ENCODE data around the gene MAP3K9. TPM values are rescaled to one million over a fixed set of nuclear protein-coding genes. Genes with fewer than 3 reads are reported as not detected.

Gene MAP3K9
- total RNA-seq, 1 experiment from 2014 or later = 28.0 TPM

DNA sequence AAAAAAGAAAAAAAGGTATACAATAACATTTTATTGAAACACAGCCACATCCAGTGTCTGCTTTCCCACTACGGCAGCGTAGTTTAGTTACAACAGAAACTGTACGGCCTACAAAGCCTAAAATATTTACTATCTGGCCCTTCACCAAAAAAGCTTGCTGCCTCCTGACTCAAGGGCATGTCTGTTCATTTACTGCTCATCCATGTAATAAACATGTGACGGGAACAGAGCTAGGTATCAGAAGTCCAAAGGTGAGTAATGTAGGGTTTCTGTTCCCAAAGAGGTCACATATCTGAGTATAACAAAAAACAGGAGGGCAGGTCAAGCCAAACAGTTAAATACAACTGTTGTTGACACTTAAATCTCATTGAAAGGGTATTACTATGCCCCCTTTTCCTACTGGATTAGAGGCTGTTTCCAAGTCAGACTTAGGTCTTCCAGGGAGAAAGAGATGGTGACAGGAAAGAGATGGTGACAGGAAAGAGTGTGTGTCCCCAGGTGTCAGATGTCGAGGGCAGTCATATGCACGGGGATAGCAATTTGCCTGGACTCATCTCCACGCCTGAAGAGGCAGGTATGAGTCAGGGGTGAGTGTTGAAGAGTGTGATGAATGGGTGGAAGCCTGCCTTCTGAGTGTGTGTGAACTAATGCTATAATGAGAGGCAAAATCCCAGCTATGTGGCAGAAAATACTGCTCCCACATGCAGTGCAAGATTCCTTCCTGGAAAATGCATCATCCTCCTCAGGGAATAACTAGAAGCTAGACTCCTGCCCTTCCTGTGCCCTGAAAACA lies 77.7 kb downstream of the MAP3K9 start (continued):
- TF ChIP-seq, protein P1, sequence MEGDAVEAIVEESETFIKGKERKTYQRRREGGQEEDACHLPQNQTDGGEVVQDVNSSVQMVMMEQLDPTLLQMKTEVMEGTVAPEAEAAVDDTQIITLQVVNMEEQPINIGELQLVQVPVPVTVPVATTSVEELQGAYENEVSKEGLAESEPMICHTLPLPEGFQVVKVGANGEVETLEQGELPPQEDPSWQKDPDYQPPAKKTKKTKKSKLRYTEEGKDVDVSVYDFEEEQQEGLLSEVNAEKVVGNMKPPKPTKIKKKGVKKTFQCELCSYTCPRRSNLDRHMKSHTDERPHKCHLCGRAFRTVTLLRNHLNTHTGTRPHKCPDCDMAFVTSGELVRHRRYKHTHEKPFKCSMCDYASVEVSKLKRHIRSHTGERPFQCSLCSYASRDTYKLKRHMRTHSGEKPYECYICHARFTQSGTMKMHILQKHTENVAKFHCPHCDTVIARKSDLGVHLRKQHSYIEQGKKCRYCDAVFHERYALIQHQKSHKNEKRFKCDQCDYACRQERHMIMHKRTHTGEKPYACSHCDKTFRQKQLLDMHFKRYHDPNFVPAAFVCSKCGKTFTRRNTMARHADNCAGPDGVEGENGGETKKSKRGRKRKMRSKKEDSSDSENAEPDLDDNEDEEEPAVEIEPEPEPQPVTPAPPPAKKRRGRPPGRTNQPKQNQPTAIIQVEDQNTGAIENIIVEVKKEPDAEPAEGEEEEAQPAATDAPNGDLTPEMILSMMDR (IDR thresholded peaks at IDR 0.05) = no peak
- no peak for TF ChIP-seq GABPB1 (CRISPR knock-in tag; IDR thresholded peaks at IDR 0.05)
- no peak for TF ChIP-seq NFYB (CRISPR knock-in tag; conservative IDR thresholded peaks at IDR 0.05; ENCODE audit: low read depth)
- no peak for TF ChIP-seq KAT7 (CRISPR knock-in tag; IDR thresholded peaks at IDR 0.05; ENCODE audit: borderline replicate concordance)
- TF ChIP-seq, protein P2, sequence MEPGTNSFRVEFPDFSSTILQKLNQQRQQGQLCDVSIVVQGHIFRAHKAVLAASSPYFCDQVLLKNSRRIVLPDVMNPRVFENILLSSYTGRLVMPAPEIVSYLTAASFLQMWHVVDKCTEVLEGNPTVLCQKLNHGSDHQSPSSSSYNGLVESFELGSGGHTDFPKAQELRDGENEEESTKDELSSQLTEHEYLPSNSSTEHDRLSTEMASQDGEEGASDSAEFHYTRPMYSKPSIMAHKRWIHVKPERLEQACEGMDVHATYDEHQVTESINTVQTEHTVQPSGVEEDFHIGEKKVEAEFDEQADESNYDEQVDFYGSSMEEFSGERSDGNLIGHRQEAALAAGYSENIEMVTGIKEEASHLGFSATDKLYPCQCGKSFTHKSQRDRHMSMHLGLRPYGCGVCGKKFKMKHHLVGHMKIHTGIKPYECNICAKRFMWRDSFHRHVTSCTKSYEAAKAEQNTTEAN (CRISPR knock-in tag; IDR thresholded peaks at IDR 0.05) = no peak
- TF ChIP-seq EMX1 (CRISPR knock-in tag; IDR thresholded peaks at IDR 0.05) = no peak

DNA sequence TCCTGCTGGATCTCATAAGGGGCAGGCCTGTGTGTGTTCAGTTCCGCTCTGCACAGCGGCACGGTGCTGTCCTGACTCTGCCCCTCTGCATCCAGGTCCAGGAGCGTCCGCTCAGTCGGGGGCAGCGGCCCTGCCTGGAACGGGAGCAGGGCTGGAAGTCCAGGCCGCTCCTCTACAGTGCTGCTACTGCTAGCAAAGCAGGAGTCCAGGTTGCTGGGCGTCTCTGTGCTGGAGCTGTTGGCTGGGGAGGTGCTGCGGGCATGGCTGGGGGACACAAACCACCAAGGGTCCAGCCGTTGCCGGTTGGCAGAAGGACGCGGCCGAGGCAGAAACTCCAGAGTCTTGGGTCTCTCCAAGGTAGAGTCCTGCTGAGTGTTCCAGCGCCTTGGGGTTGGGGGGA lies 78.9 kb downstream of the MAP3K9 start:
- Mint-ChIP-seq H3K27ac (no peak overlapping the region), H3K4me3 (no peak overlapping the region), H3K4me1 (no peaks in the 10 kb centered on the region), H3K9me3 (no peaks in the 10 kb centered on the region), H3K27me3 (ENCODE audit: low read depth) (no peaks in the 10 kb centered on the region), H3K36me3 (peaks cover 54% of the 10 kb centered on the region)
- DNase-seq (ENCODE audit: low spot score) = no peak
- CTCF ChIA-PET = no interaction called here
- POLR2A ChIA-PET = no interaction called here
- no peak for ATAC-seq
- TF ChIP-seq RELA (CRISPR knock-in tag; IDR thresholded peaks at IDR 0.05; ENCODE audit: borderline replicate concordance) (0 out of 2 replicates have a peak, but pooled peaks have one; percentile 27), FOXP1 (CRISPR knock-in tag; IDR thresholded peaks at IDR 0.05; ENCODE audit: borderline replicate concordance) (no peak)

DNA sequence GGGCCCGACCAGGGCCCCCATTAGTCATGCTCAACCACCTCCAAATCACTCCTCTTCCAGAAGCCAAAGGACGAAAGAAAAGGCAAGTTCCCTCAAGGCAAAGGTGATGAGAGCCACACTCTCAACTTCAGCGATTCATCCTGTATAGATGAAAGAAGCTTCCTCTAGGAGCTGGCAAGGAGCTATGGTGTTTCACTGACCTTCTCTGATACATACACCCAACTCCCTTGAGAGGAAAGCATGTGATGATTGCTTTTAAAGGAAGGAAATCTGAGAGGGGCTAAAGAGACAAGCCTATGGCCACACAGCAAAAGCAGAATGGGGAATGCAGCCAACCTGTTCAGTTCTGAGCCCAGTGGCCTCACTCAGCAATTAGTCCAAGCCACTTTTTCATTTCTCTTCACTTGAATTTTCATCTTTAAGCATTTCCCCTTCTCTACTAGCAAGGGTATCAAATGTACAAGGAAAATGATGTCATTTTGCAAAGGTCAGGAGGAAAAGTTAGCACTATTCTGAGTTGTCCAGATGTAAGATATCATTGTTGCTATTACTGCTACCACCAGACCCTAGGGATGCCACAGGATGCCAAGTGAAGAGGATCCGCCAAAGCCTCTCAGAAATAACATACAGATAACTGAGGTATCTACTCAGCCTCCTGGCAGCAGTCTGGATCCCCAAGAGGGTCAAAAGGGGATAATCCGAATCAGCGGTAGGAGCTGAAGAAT lies 82.5 kb downstream of the MAP3K9 start:
- no peaks in the 10 kb centered on the region for H3K27me3 Mint-ChIP-seq (ENCODE audit: low read depth)
- POLR2A ChIA-PET = no interaction called here
- ATAC-seq = no peak
- no peak for TF ChIP-seq NR3C1 (CRISPR knock-in tag; conservative IDR thresholded peaks at IDR 0.05; ENCODE audit: low read depth)
- no peak for TF ChIP-seq TP53 (CRISPR knock-in tag; IDR thresholded peaks at IDR 0.05)
- no peak for TF ChIP-seq CREM (CRISPR knock-in tag; IDR thresholded peaks at IDR 0.05)
- no peak for TF ChIP-seq OVOL2 (CRISPR knock-in tag; IDR thresholded peaks at IDR 0.05; ENCODE audit: borderline replicate concordance)
- TF ChIP-seq, protein P3, sequence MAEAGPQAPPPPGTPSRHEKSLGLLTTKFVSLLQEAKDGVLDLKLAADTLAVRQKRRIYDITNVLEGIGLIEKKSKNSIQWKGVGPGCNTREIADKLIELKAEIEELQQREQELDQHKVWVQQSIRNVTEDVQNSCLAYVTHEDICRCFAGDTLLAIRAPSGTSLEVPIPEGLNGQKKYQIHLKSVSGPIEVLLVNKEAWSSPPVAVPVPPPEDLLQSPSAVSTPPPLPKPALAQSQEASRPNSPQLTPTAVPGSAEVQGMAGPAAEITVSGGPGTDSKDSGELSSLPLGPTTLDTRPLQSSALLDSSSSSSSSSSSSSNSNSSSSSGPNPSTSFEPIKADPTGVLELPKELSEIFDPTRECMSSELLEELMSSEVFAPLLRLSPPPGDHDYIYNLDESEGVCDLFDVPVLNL (CRISPR knock-in tag; IDR thresholded peaks at IDR 0.05; ENCODE audit: borderline replicate concordance, low read depth) = no peak
- TF ChIP-seq ZNF396 (CRISPR knock-in tag; IDR thresholded peaks at IDR 0.05; ENCODE audit: borderline replicate concordance) = no peak
- TF ChIP-seq, protein P4, sequence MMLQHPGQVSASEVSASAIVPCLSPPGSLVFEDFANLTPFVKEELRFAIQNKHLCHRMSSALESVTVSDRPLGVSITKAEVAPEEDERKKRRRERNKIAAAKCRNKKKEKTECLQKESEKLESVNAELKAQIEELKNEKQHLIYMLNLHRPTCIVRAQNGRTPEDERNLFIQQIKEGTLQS (CRISPR knock-in tag; conservative IDR thresholded peaks at IDR 0.05) = no peak
- TF ChIP-seq, protein P5, sequence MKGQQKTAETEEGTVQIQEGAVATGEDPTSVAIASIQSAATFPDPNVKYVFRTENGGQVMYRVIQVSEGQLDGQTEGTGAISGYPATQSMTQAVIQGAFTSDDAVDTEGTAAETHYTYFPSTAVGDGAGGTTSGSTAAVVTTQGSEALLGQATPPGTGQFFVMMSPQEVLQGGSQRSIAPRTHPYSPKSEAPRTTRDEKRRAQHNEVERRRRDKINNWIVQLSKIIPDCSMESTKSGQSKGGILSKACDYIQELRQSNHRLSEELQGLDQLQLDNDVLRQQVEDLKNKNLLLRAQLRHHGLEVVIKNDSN (CRISPR knock-in tag; IDR thresholded peaks at IDR 0.05) = no peak
- TF ChIP-seq, protein P6, sequence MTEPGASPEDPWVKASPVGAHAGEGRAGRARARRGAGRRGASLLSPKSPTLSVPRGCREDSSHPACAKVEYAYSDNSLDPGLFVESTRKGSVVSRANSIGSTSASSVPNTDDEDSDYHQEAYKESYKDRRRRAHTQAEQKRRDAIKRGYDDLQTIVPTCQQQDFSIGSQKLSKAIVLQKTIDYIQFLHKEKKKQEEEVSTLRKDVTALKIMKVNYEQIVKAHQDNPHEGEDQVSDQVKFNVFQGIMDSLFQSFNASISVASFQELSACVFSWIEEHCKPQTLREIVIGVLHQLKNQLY (CRISPR knock-in tag; IDR thresholded peaks at IDR 0.05) = no peak
- TF ChIP-seq, protein P7, sequence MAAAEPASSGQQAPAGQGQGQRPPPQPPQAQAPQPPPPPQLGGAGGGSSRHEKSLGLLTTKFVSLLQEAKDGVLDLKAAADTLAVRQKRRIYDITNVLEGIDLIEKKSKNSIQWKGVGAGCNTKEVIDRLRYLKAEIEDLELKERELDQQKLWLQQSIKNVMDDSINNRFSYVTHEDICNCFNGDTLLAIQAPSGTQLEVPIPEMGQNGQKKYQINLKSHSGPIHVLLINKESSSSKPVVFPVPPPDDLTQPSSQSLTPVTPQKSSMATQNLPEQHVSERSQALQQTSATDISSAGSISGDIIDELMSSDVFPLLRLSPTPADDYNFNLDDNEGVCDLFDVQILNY (CRISPR knock-in tag; IDR thresholded peaks at IDR 0.05) = no peak
- TF ChIP-seq ZNF317 (CRISPR knock-in tag; IDR thresholded peaks at IDR 0.05; ENCODE audit: borderline replicate concordance, low read depth) = no peak
- TF ChIP-seq KAT7 (CRISPR knock-in tag; IDR thresholded peaks at IDR 0.05; ENCODE audit: borderline replicate concordance) = no peak
- TF ChIP-seq, protein P8, sequence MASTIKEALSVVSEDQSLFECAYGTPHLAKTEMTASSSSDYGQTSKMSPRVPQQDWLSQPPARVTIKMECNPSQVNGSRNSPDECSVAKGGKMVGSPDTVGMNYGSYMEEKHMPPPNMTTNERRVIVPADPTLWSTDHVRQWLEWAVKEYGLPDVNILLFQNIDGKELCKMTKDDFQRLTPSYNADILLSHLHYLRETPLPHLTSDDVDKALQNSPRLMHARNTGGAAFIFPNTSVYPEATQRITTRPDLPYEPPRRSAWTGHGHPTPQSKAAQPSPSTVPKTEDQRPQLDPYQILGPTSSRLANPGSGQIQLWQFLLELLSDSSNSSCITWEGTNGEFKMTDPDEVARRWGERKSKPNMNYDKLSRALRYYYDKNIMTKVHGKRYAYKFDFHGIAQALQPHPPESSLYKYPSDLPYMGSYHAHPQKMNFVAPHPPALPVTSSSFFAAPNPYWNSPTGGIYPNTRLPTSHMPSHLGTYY (CRISPR knock-in tag; IDR thresholded peaks at IDR 0.05) = no peak
- TF ChIP-seq TEAD1 (CRISPR knock-in tag; IDR thresholded peaks at IDR 0.05) = no peak

More for the DNA sequence above, 82.5 kb downstream of the MAP3K9 start:
- CTCF ChIA-PET = interaction anchor here (0.9 kb wide), 1 partner anchor 19 kb away, joined by 3 read pairs; no protein-coding TSS in a partner anchor
- no peaks in the 10 kb centered on the region for H3K9me3 Mint-ChIP-seq
- no peak overlapping the region; the same call in 1 of the 2 replicates for H3K27ac Mint-ChIP-seq
- peaks cover 27% of the 10 kb centered on the region for H3K36me3 Mint-ChIP-seq
- no peak for DNase-seq (ENCODE audit: low spot score)
- H3K4me3 Mint-ChIP-seq = no peak overlapping the region
- peaks cover 6% of the 10 kb centered on the region; the same call in 1 of the 2 replicates for H3K4me1 Mint-ChIP-seq

Measured in WTC11 (cell line).